Retinal pigment epithelial cell (primary cell): ENCODE measurements around the gene EHMT1.

Source experiments
- DNase-seq: peaks from one replicate; pipeline ENCODE4 v3.0.0-alpha.2; 2010; ENCODE audit warnings: low read depth
- H3K4me3 ChIP-seq: 2 replicates; pipeline ENCODE4 v1.5.1; 2011; ENCODE audit warnings: mild to moderate bottlenecking, low read length, control low read depth, moderate library complexity
- CTCF ChIP-seq: conservative IDR thresholded peaks from 2 replicates; pipeline ENCODE4 v1.5.1; 2011; ENCODE audit warnings: low read depth, low read length, control low read depth, inconsistent platforms

Gene EHMT1

GRCh38 chr9:137648396-137648795, 29.6 kb downstream of the EHMT1 start:
- no peak for DNase-seq
- TF ChIP-seq CTCF, result no peak
- H3K4me3 ChIP-seq, result no peak overlapping the region

DNA sequence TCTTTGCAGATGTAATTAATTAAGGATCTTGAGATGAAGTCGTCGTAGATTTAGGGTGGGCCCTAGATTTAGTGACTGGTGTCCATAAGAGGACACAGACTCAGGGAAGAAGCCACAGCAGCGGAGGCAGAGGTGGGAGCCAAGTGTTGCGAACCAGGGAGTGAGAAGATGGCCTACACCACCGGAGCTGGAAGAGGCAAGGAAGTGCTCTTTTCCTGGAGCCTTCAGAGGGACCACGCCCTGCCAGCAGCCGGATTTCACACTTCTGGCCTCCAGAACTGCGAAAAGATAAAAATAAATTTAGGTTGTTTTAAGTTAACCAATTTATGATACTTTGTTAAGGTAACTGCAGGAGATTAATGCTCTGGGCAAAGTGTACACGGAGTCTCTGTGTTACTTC, 30.7 kb downstream of the EHMT1 start:
- no peak for DNase-seq
- no peak overlapping the region for H3K4me3 ChIP-seq
- TF ChIP-seq CTCF, result no peak

DNA sequence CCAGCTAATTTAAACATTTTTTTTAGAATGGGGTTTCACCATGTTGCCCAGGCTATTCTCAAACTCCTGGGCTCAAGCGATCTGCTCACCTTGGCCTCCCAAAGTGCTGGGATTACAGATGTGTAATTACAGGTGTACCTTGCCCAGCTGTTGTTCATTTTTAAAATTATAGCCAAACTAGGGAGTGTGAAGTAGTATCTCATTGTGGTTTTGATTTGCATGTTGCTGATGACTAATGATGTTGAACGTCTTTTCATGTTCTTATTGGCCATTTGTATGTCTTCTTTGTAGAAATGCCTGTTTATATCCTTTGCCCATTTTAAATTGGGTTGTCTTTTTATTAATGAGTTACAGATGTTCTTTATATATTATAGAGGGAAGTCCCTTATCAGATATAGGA, 31.5 kb downstream of the EHMT1 start:
- H3K4me3 ChIP-seq, result no peak overlapping the region
- no peak for TF ChIP-seq CTCF
- no peak for DNase-seq

DNA sequence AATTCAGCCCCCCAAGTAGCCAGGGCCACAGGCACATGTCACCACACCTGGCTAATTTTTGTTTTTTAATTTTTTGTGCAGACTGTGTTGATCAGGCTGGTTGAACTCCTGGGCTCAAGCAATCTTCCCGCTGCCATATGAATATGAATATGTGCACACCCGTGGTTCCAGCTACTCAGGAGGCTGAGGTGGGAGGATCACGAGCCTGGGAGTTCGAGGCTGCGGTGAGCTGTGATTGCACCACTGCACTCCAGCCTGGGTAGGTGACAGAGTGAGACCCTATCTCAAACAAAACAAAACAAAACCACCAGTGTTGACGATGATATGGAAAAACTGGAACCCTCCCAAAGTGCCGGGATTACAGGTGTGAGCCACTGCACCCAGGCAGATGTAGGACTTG, 32.0 kb downstream of the EHMT1 start:
- TF ChIP-seq CTCF, result no peak
- H3K4me3 ChIP-seq, result no peak overlapping the region
- no peak for DNase-seq

- TF ChIP-seq CTCF, result no peak
- no peak for DNase-seq
- no peak overlapping the region for H3K4me3 ChIP-seq
Measured at GRCh38 chr9:137656416-137656815, 37.6 kb downstream of the EHMT1 start.

GRCh38 chr9:137657606-137658005, 38.8 kb downstream of the EHMT1 start:
- no peak for TF ChIP-seq CTCF
- no peak for DNase-seq

GRCh38 chr9:137658781-137659180, 40.0 kb downstream of the EHMT1 start:
- no peak for TF ChIP-seq CTCF
- no peak for DNase-seq
- no peak overlapping the region for H3K4me3 ChIP-seq

More at GRCh38 chr9:137657606-137658005, 38.8 kb downstream of the EHMT1 start:
- H3K4me3 ChIP-seq, result no peak overlapping the region
